Activated CD8-positive, alpha-beta T cell treated with anti-CD3 and anti-CD28 coated beads for 36 hours (primary cell): ENCODE measurements around the gene SCP2. TPM values are rescaled to one million over a fixed set of nuclear protein-coding genes. Genes with fewer than 3 reads are reported as not detected.

Source experiments
- ATAC-seq: fragments of 200-7000 bp; cut with Tn5 transposase; one replicate; pipeline ENCODE4 v1.10.0; 2021; ENCODE audit warnings: mild to moderate bottlenecking, moderate library complexity
- CTCF ChIA-PET: fragments of 350-600 bp; sonication (Branson Sonifier 250); formaldehyde crosslinking; loops from one replicate; lab custom pipeline; 2021; ENCODE audit warnings: antibody characterized with exemption; lab: Charles Lee
- POLR2A ChIA-PET: fragments of 350-600 bp; sonication (Branson Sonifier 250); formaldehyde crosslinking; loops from one replicate; lab custom pipeline; 2021; ENCODE audit warnings: antibody characterized with exemption; lab: Charles Lee
- DNase-seq: peaks from one replicate; pipeline ENCODE4 v3.0.0-alpha.2; 2020
- H3K27ac Mint-ChIP-seq: one replicate; pipeline ENCODE4 v1.8.0; 2021; ENCODE audit warnings: mild to moderate bottlenecking, mixed read lengths
- H3K27me3 Mint-ChIP-seq: one replicate; pipeline ENCODE4 v1.8.0; 2021; ENCODE audit warnings: mixed read lengths
- H3K36me3 Mint-ChIP-seq: one replicate; pipeline ENCODE4 v1.8.0; 2021; ENCODE audit warnings: low read depth, mixed read lengths
- H3K4me1 Mint-ChIP-seq: one replicate; pipeline ENCODE4 v1.8.0; 2021; ENCODE audit warnings: low read depth, mixed read lengths
- H3K4me3 Mint-ChIP-seq: one replicate; pipeline ENCODE4 v1.8.0; 2021; ENCODE audit warnings: mild to moderate bottlenecking, moderate library complexity, mixed read lengths
- H3K9me3 Mint-ChIP-seq: one replicate; pipeline ENCODE4 v1.8.0; 2021; ENCODE audit warnings: mixed read lengths
- intact Hi-C: fragments of 100-400 bp; cut with micrococcal nuclease; formaldehyde crosslinking; loops from one replicate; pipeline ENCODE4 v1.10.0; 2022
- total RNA-seq, 2 experiments: library from RNA; stranded (reverse); gene quantifications; one replicate each; pipeline ENCODE4 v1.2.3, GENCODE V29; 2021
- TF ChIP-seq, protein P1 (sequence below): fragments of 200-600 bp; IDR thresholded peaks from one replicate; pipeline ENCODE4 v1.8.0; 2022; ENCODE audit warnings: antibody characterized with exemption, mild to moderate bottlenecking

SCP2 gene
- total RNA-seq, 2 experiments from 2014 or later = 60.7 to 66.8 TPM

DNA sequence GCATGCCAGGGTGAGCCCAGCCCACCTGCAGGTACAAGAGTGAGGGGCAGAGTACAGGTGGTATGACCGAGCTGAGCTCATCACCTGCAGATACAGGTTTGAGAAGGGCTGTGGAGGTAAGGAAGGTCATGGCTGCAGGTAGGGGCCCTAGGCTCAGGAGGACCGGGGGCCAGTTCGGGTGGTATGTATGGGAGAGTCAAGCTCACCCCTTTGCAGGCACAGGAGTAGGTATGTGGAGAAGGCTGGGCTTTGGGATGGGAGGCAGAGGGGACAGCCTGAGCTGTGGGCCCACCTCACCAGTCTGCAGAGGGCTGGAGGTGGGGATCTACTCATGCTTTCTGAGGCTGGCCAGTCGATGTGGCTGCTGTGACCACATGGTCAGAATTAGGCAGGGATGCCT, 152.2 kb downstream of the SCP2 start:
- Mint-ChIP-seq H3K27ac (no peak overlapping the region), H3K9me3 (no peaks in the 10 kb centered on the region), H3K27me3 (no peaks in the 10 kb centered on the region), H3K4me3 (no peak overlapping the region), H3K36me3 (no peaks in the 10 kb centered on the region), H3K4me1 (no peaks in the 10 kb centered on the region)
- TF ChIP-seq, protein P1, sequence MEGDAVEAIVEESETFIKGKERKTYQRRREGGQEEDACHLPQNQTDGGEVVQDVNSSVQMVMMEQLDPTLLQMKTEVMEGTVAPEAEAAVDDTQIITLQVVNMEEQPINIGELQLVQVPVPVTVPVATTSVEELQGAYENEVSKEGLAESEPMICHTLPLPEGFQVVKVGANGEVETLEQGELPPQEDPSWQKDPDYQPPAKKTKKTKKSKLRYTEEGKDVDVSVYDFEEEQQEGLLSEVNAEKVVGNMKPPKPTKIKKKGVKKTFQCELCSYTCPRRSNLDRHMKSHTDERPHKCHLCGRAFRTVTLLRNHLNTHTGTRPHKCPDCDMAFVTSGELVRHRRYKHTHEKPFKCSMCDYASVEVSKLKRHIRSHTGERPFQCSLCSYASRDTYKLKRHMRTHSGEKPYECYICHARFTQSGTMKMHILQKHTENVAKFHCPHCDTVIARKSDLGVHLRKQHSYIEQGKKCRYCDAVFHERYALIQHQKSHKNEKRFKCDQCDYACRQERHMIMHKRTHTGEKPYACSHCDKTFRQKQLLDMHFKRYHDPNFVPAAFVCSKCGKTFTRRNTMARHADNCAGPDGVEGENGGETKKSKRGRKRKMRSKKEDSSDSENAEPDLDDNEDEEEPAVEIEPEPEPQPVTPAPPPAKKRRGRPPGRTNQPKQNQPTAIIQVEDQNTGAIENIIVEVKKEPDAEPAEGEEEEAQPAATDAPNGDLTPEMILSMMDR = no peak
- ATAC-seq (no peak), DNase-seq (no peak)
- intact Hi-C loops = no loop called here
- CTCF ChIA-PET = no interaction called here
- POLR2A ChIA-PET = interaction anchor here (1.0 kb wide), 1 partner anchor 16 kb away, joined by 3 read pairs; no protein-coding TSS in a partner anchor

GRCh38 chr1:53080041-53080440, 153.0 kb downstream of the SCP2 start:
- POLR2A ChIA-PET = no interaction called here
- TF ChIP-seq, protein P1 = no peak
- H3K27me3 Mint-ChIP-seq = no peaks in the 10 kb centered on the region
- no peak for ATAC-seq
- no peak overlapping the region for H3K4me3 Mint-ChIP-seq
- no peak for DNase-seq
- no peaks in the 10 kb centered on the region for H3K36me3 Mint-ChIP-seq
- CTCF ChIA-PET = no interaction called here
- no peaks in the 10 kb centered on the region for H3K9me3 Mint-ChIP-seq
- no peak overlapping the region for H3K27ac Mint-ChIP-seq
- no peaks in the 10 kb centered on the region for H3K4me1 Mint-ChIP-seq
- intact Hi-C loops = no loop called here

GRCh38 chr1:53080769-53081168, 153.7 kb downstream of the SCP2 start:
- Mint-ChIP-seq H3K36me3 (no peaks in the 10 kb centered on the region), H3K9me3 (no peaks in the 10 kb centered on the region), H3K27ac (no peak overlapping the region), H3K27me3 (no peaks in the 10 kb centered on the region), H3K4me1 (no peaks in the 10 kb centered on the region), H3K4me3 (no peak overlapping the region)
- ATAC-seq = no peak
- ChIA-PET POLR2A (interaction anchor here (0.7 kb wide), 1 partner anchor 155 kb away, joined by 3 read pairs; no protein-coding TSS in a partner anchor), CTCF (no interaction called here)
- DNase-seq = no peak
- intact Hi-C loops = no loop called here
- TF ChIP-seq, protein P1 = no peak

- no peaks in the 10 kb centered on the region for H3K27me3 Mint-ChIP-seq
- TF ChIP-seq, protein P1 = no peak
- no peaks in the 10 kb centered on the region for H3K4me1 Mint-ChIP-seq
- ChIA-PET CTCF (no interaction called here), POLR2A (interaction anchor here (0.7 kb wide), 1 partner anchor 154 kb away, joined by 3 read pairs; no protein-coding TSS in a partner anchor)
- no peak overlapping the region for H3K27ac Mint-ChIP-seq
- DNase-seq (no peak), ATAC-seq (no peak)
- H3K36me3 Mint-ChIP-seq = no peaks in the 10 kb centered on the region
- intact Hi-C loops = no loop called here
- no peak overlapping the region for H3K4me3 Mint-ChIP-seq
- H3K9me3 Mint-ChIP-seq = no peaks in the 10 kb centered on the region
These were observed 154.4 kb downstream of the SCP2 start for GRCh38 chr1:53081384-53082066.

- DNase-seq = no peak
- Mint-ChIP-seq H3K36me3 (no peaks in the 10 kb centered on the region), H3K9me3 (no peaks in the 10 kb centered on the region), H3K4me1 (no peaks in the 10 kb centered on the region), H3K27ac (no peak overlapping the region), H3K27me3 (no peaks in the 10 kb centered on the region), H3K4me3 (no peak overlapping the region)
- TF ChIP-seq, protein P1 = no peak
- POLR2A ChIA-PET = no interaction called here
- intact Hi-C loops = no loop called here
- CTCF ChIA-PET = no interaction called here
- no peak for ATAC-seq
These were observed 155.9 kb downstream of the SCP2 start for GRCh38 chr1:53082826-53083455.
